Transverse colon (tissue), 3 donors: ENCODE data around the gene COL23A1.

Source experiments
- EP300 ChIP-seq: sonication (generic); formaldehyde crosslinking; IDR thresholded peaks from one replicate; pipeline ENCODE4 v1.6.1; 2017; ENCODE audit warnings: antibody characterized with exemption, low read depth
- POLR2A ChIP-seq: fragments of 450-650 bp; IDR thresholded peaks from one replicate; pipeline ENCODE4 v1.6.1; 2016; ENCODE audit warnings: antibody characterized with exemption, mild to moderate bottlenecking, moderate library complexity
- TF ChIP-seq, protein P1 (sequence below), 5 experiments: fragments of 200-600 bp in 3 of 5; fragments of 450-650 bp in 2 of 5; sonication (generic) in 3 of 5; IDR thresholded peaks; 1 replicate in 2 of 5; 2 replicates in 3 of 5; pipeline ENCODE4 v1.5.1; 2016 to 2017; ENCODE audit warnings: antibody characterized with exemption in 5 of 5, inconsistent platforms in 3 of 5, mild to moderate bottlenecking in 2 of 5, moderate library complexity in 1 of 5

DNA sequence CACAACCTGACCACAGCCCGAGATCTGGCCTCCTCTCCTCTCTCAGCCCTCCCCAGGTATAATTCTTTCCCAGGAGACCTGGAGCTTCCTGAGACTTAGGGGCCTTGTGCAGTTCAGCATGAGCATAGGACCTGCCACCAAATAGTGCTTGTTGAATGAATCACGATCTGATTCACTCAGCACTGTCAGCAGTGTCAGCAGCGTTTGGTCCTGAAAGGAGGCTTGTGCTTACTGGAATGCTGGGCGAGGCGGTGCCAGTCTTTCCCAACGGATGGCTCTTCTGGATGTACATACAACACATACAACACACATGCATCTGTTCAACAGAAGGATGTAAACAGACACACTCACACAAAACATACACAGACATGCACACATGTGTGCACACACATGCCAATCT lies 173.3 kb downstream of the COL23A1 start:
- TF ChIP-seq, protein P1, sequence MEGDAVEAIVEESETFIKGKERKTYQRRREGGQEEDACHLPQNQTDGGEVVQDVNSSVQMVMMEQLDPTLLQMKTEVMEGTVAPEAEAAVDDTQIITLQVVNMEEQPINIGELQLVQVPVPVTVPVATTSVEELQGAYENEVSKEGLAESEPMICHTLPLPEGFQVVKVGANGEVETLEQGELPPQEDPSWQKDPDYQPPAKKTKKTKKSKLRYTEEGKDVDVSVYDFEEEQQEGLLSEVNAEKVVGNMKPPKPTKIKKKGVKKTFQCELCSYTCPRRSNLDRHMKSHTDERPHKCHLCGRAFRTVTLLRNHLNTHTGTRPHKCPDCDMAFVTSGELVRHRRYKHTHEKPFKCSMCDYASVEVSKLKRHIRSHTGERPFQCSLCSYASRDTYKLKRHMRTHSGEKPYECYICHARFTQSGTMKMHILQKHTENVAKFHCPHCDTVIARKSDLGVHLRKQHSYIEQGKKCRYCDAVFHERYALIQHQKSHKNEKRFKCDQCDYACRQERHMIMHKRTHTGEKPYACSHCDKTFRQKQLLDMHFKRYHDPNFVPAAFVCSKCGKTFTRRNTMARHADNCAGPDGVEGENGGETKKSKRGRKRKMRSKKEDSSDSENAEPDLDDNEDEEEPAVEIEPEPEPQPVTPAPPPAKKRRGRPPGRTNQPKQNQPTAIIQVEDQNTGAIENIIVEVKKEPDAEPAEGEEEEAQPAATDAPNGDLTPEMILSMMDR (IDR thresholded peaks at IDR 0.05) = no peak
- TF ChIP-seq POLR2A = no peak
- no peak for TF ChIP-seq EP300
